HEK293T (cell line): Measurements from ENCODE around the gene SPSB3.

Experiments used
- BHLHE40 ChIP-seq: fragments of 450-650 bp; IDR thresholded peaks from 2 replicates; pipeline ENCODE4 v1.6.1; 2016; ENCODE audit warnings: mild to moderate bottlenecking, moderate library complexity, borderline replicate concordance
- CTBP1 ChIP-seq: fragments of 450-650 bp; IDR thresholded peaks from 2 replicates; pipeline ENCODE4 v1.6.1; 2016; ENCODE audit warnings: borderline replicate concordance
- ELF4 ChIP-seq: fragments of 450-650 bp; IDR thresholded peaks from 2 replicates; pipeline ENCODE4 v1.6.1; 2017; ENCODE audit warnings: antibody characterized with exemption
- FOXM1 ChIP-seq: fragments of 450-650 bp; IDR thresholded peaks from 2 replicates; pipeline ENCODE4 v1.6.1; 2017; ENCODE audit warnings: mild to moderate bottlenecking, borderline replicate concordance
- HDGF ChIP-seq: fragments of 450-650 bp; IDR thresholded peaks from 2 replicates; pipeline ENCODE4 v1.6.1; 2017; ENCODE audit warnings: antibody characterized with exemption, borderline replicate concordance
- SUZ12 ChIP-seq: fragments of 450-650 bp; IDR thresholded peaks from 2 replicates; pipeline ENCODE4 v1.6.1; 2016; ENCODE audit warnings: mild to moderate bottlenecking
- ZNF384 ChIP-seq: fragments of 450-650 bp; IDR thresholded peaks from 2 replicates; pipeline ENCODE4 v1.6.1; 2016

DNA sequence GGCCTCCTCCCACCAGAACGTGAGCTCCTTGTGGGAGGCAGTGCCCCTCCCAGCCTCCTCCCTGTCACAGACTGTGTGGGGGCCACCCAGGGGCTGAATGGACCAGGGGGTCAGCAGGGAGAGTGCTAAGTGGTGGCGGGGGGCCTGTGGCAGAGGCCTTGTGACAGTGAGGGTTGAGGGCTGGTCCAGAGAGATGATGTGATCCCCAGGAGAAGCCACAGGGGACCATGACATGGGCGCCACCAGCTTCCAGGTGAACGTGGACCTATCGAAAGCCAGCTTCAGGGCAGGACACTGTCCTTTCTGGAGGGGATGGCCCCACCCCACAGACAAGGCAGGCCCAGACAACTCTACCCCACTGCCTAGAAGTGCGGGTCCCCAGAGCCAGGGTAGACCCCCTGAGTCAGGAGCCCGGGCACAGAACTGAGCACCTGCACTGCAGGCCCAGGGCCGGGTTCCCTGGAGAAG is 3.1 kb downstream of the SPSB3 start:
- TF ChIP-seq BHLHE40 (no peak), FOXM1 (no peak), ELF4 (no peak), SUZ12 (no peak), ZNF384 (no peak), CTBP1 (no peak), HDGF (no peak)
